ENCODE measurements around the gene CRACDL. TPM values are rescaled to one million over a fixed set of nuclear protein-coding genes. Genes with fewer than 3 reads are reported as not detected.

CRACDL gene
- total RNA-seq, 2 experiments from 2014 or later: 0.18 to 0.97 TPM

- peaks cover 12% of the 10 kb centered on the region for H3K9me3 Mint-ChIP-seq (ENCODE audit: insufficient read depth)
- CTCF ChIA-PET: interaction anchor here (0.8 to 2.8 kb wide), 4 partner anchors 10 to 74 kb away, joined by 3 to 18 read pairs (median 4); no protein-coding TSS in a partner anchor
- no peaks in the 10 kb centered on the region for H3K27me3 Mint-ChIP-seq (ENCODE audit: low read depth)
- no peak overlapping the region for H3K4me3 Mint-ChIP-seq
- POLR2A ChIA-PET: interaction anchor here (1.8 kb wide), 1 partner anchor 17 kb away, joined by 6 read pairs; the partner anchor contains the start of gene MGAT4A
- peaks cover 7% of the 10 kb centered on the region for H3K36me3 Mint-ChIP-seq (ENCODE audit: low read depth)
- no peak for DNase-seq
- H3K4me1 Mint-ChIP-seq (ENCODE audit: low read depth): peaks cover 40% of the 10 kb centered on the region
- peak overlapping the region; percentile 41 for H3K27ac Mint-ChIP-seq
- ATAC-seq: no peak
Measured at GRCh38 chr2:98747888-98748287, 188.1 kb downstream of the CRACDL start.

DNA sequence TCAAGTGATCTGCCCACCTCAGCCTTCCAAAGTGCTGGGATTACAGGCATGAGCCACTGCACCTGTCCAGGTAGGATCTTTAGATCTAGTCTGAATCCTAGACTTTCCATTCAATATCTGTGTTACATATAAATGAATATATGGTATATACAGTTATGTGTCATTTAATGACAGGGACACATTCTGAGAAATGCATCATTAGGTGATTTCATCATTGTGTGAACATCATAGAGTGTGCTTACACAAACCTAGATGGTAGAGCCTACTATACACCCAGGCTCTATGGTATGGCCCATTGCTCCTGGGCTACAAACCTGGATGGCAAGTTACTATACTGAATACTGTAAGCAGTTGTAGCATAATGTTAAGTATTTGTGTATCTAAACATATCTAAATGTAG is 189.6 kb downstream of the CRACDL start:
- Mint-ChIP-seq H3K9me3 (ENCODE audit: insufficient read depth) (peaks cover 12% of the 10 kb centered on the region), H3K27me3 (ENCODE audit: low read depth) (no peaks in the 10 kb centered on the region), H3K27ac (no peak overlapping the region), H3K36me3 (ENCODE audit: low read depth) (peaks cover 7% of the 10 kb centered on the region), H3K4me1 (ENCODE audit: low read depth) (peaks cover 40% of the 10 kb centered on the region), H3K4me3 (no peak overlapping the region)
- ATAC-seq: no peak
- DNase-seq: no peak
- CTCF ChIA-PET: interaction anchor here (1.4 kb wide), 1 partner anchor 18 kb away, joined by 3 read pairs; no protein-coding TSS in a partner anchor
- POLR2A ChIA-PET: interaction anchor here (0.7 kb wide), 1 partner anchor 85 kb away, joined by 3 read pairs; no protein-coding TSS in a partner anchor

DNA sequence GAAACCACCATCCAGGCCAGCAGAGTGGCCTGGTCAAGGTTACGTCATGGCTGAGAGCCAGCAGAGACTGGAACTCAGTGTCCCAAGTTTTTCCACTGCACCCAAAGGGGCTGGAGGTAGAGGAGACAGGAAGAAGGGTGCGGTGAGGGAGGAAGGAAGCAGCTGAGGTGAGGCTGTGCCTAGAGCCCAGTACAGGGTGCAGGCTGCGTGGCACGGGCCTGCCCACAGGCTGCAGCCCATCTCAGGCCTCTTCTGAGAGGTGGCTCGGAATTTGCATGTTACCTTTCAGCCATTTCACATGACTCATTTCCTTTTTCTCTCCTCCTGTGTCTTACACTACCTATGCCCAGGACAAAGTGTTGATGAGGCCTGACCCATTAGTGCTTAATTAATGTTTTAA is 191.4 kb downstream of the CRACDL start:
- ChIA-PET POLR2A (no interaction called here), CTCF (interaction anchor here (1.2 to 1.9 kb wide), 4 partner anchors 10 to 78 kb away, joined by 3 to 9 read pairs (median 4); no protein-coding TSS in a partner anchor)
- ATAC-seq (no peak), DNase-seq (no peak)
- no peaks in the 10 kb centered on the region for H3K27me3 Mint-ChIP-seq (ENCODE audit: low read depth)
- H3K36me3 Mint-ChIP-seq (ENCODE audit: low read depth): peaks cover 7% of the 10 kb centered on the region
- H3K4me1 Mint-ChIP-seq (ENCODE audit: low read depth): peaks cover 38% of the 10 kb centered on the region
- peaks cover 12% of the 10 kb centered on the region for H3K9me3 Mint-ChIP-seq (ENCODE audit: insufficient read depth)
- no peak overlapping the region for H3K4me3 Mint-ChIP-seq
- no peak overlapping the region for H3K27ac Mint-ChIP-seq

Other genes starting within 250 kb of the CRACDL start
- gene MGAT4A, start 205.1 kb downstream of the CRACDL start, total RNA-seq: 10 to 100 TPM; 73.4 to 76.2 TPM
- gene C2orf15, start 205.5 kb upstream of the CRACDL start, total RNA-seq: under 1 TPM; 0.37 to 0.86 TPM
- 1 to 10 TPM; 6.0 to 6.9 TPM for gene TSGA10, start 218.7 kb upstream of the CRACDL start, total RNA-seq
- 1 to 10 TPM; 7.5 to 7.9 TPM for gene LIPT1, start 218.7 kb upstream of the CRACDL start, total RNA-seq
- 10 to 100 TPM; 51.3 to 53.3 TPM for gene MITD1, start 244.8 kb upstream of the CRACDL start, total RNA-seq
- gene MRPL30, start 245.0 kb upstream of the CRACDL start, total RNA-seq: 10 to 100 TPM; 23.3 to 24.4 TPM